SK-N-MC (cell line): Measurements from ENCODE around the gene IL31.

Experiments used
- EZH2 ChIP-seq: fragments of 200-600 bp; sonication (generic); IDR thresholded peaks from one replicate; pipeline ENCODE4 v1.6.1; 2017; ENCODE audit warnings: antibody characterized with exemption
- FOXP2 ChIP-seq: optimal IDR thresholded peaks from 2 replicates; pipeline ENCODE3; 2011; ENCODE audit warnings: mild to moderate bottlenecking, moderate library complexity; ENCODE audit not compliant: insufficient read depth; ENCODE audit errors: extremely low read length, control extremely low read depth
- POLR2AphosphoS5 ChIP-seq: IDR thresholded peaks from 2 replicates; pipeline ENCODE4 v1.6.1; 2012; ENCODE audit warnings: mild to moderate bottlenecking, low read depth, low read length, borderline replicate concordance

DNA sequence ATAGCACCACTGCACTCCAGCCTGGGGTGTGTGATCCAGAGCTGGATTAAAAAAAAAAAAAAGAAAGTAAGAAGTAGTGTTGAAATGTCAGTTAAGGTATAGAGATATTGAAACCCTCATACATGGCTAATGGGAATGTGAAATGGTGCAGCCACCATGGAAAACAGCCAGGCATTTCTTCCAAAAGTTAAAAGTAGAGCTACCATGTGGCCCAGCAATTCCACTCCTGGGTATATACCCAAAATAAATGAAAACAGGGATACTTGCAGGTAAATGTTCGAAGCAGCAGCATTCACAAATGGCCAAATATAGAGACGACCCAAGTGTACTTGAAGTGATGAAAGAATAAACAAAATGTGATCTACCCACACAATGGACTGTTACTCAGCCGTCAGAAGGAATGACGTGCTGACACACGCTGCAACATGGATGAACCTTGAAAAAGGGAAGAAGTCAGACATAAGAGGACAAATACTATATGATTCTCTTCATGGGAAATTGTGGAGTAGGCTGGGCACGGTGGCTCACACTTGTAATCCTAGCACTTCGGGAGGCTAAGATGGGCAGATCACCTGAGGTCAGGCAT is 15.2 kb downstream of the IL31 start:
- TF ChIP-seq EZH2 (no peak), POLR2AphosphoS5 (no peak), FOXP2 (no peak)
